Hematopoietic multipotent progenitor cell (in vitro differentiated cells): Measurements from ENCODE around the gene CWC22. TPM values are rescaled to one million over a fixed set of nuclear protein-coding genes. Genes with fewer than 3 reads are reported as not detected.
"Not testable (repeated sequence)": the region's sequence is repeated elsewhere in the genome, so short reads cannot be mapped to it uniquely, and the experiment has no call there.

Experiments used
- DNase-seq, 3 donors: peaks; one replicate each; pipeline ENCODE4 v3.0.0-alpha.2; 2011 to 2015; ENCODE audit warnings: low read depth in 2 of 3, low spot score in 2 of 3
- total RNA-seq: library from RNA; depleted of rRNA; stranded (reverse); fragments of >200 nt; gene quantifications from one replicate; pipeline ENCODE4 v1.2.3, GENCODE V29; 2012

CWC22 gene
- total RNA-seq, 1 donor, result 4.8 TPM

GRCh38 chr2:180004731-180005130 is 2.4 kb downstream of the CWC22 start:
- no peak for DNase-seq

GRCh38 chr2:180003559-180003958 is 3.5 kb downstream of the CWC22 start:
- no peak for DNase-seq

GRCh38 chr2:180003073-180003472 is 4.0 kb downstream of the CWC22 start:
- DNase-seq, result peak in 1 of 3 donors; percentile 66

- DNase-seq, result peak in 1 of 3 donors; percentile 12
Measured at GRCh38 chr2:180002198-180002770, 4.8 kb downstream of the CWC22 start.

- no peak for DNase-seq
Measured at GRCh38 chr2:180001726-180002125, 5.4 kb downstream of the CWC22 start.

- no peak for DNase-seq
Measured at GRCh38 chr2:180000434-180000833, 6.7 kb downstream of the CWC22 start.

GRCh38 chr2:179999000-179999399 is 8.1 kb downstream of the CWC22 start:
- no peak for DNase-seq

GRCh38 chr2:179995741-179996515 is 11.2 kb downstream of the CWC22 start:
- DNase-seq, result no peak

GRCh38 chr2:179991344-179991743 is 15.8 kb downstream of the CWC22 start:
- DNase-seq, result peak in 1 of 3 donors; percentile 53

- no peak for DNase-seq
Measured at GRCh38 chr2:179990676-179991317, 16.3 kb downstream of the CWC22 start.

GRCh38 chr2:179987916-179988315 is 19.2 kb downstream of the CWC22 start:
- DNase-seq, result no peak

GRCh38 chr2:179985163-179985820 is 21.8 kb downstream of the CWC22 start:
- DNase-seq, result no peak

- DNase-seq, result no peak
Measured at GRCh38 chr2:179983250-179983932, 23.7 kb downstream of the CWC22 start.

- DNase-seq, result no peak
Measured at GRCh38 chr2:179981085-179981484, 26.0 kb downstream of the CWC22 start.

- no peak for DNase-seq
Measured at GRCh38 chr2:179974761-179975160, 32.3 kb downstream of the CWC22 start.

GRCh38 chr2:179966778-179967394 is 40.2 kb downstream of the CWC22 start:
- DNase-seq, result no peak

- DNase-seq, result no peak
Measured at GRCh38 chr2:179965291-179966258, 41.5 kb downstream of the CWC22 start.

GRCh38 chr2:179963626-179964025 is 43.5 kb downstream of the CWC22 start:
- no peak for DNase-seq

- not testable (repeated sequence) for DNase-seq
Measured at GRCh38 chr2:179958251-179958650, 48.8 kb downstream of the CWC22 start.
